K562 (cell line): ENCODE results near the gene AP3M1. TPM values are rescaled to one million over a fixed set of nuclear protein-coding genes. Genes with fewer than 3 reads are reported as not detected.
A peak's percentile ranks its signal among the peaks of the same experiment; 100 is the strongest.

Source experiments
- ATAC-seq: fragments of 200-7000 bp; cut with Tn5 transposase; 3 replicates; pipeline ENCODE4 v1.9.1; 2020; ENCODE audit warnings: moderate library complexity
- BruUV-seq: library from RNA; stranded (reverse); fragments of 400-500 nt; replicated peaks from 2 replicates; lab custom pipeline; 2021; lab: Mats Ljungman, UMichigan
- CTCF ChIA-PET: fragments of 300-600 bp; formaldehyde crosslinking; extraction: SDS; loops from one replicate; lab custom pipeline; 2021; ENCODE audit warnings: low intra/inter-chr PET ratio; lab: Yijun Ruan, JAX
- POLR2A ChIA-PET: fragments of 300-600, 350-650 bp; sonication (Branson Sonifier 250); formaldehyde crosslinking; extraction: SDS; loops from one replicate; lab custom pipeline; 2021; ENCODE audit warnings: antibody characterized with exemption, inconsistent platforms; lab: Yijun Ruan, JAX
- DNase-seq, 4 experiments: peaks; one replicate each; pipeline versions ENCODE4 v3.0.0 to v3.0.0-alpha.2; 2011 to 2018; ENCODE audit warnings: low spot score in 3 of 4, mixed read lengths in 3 of 4; ENCODE audit errors: extremely low read depth in 1 of 4
- FAIRE-seq: peaks from 2 replicates; lab custom pipeline; 2011; peaks lifted over from hg19 to GRCh38; lab: Jason Lieb, UNC
- H2AFZ ChIP-seq: 2 replicates; pipeline ENCODE4 v1.6.0; 2011; ENCODE audit warnings: low read depth, low read length, control low read depth, inconsistent platforms
- H3K27ac ChIP-seq: fragments of 200-600 bp; 3 replicates; pipeline ENCODE4 v1.8.0; 2011; ENCODE audit warnings: low read depth, mild to moderate bottlenecking, control low read depth, inconsistent platforms, low read length, moderate library complexity, mixed read lengths; ENCODE audit errors: extremely low read depth
- H3K27me3 ChIP-seq, 2 experiments: fragments of 300-600 bp in 1 of 2; 2 replicates in 1 of 2; 3 replicates in 1 of 2; pipeline versions ENCODE4 v1.6.0 to v1.8.0; 2011; ENCODE audit warnings: inconsistent platforms in 2 of 2, low read length in 2 of 2, mild to moderate bottlenecking in 1 of 2, mixed read lengths in 1 of 2, moderate library complexity in 1 of 2; ENCODE audit not compliant: control insufficient read depth in 2 of 2, insufficient read depth in 2 of 2
- H3K36me3 ChIP-seq: fragments of 300-600 bp; 3 replicates; pipeline ENCODE4 v1.8.0; 2011; ENCODE audit warnings: mild to moderate bottlenecking, low read length, inconsistent platforms; ENCODE audit not compliant: control insufficient read depth, insufficient read depth
- H3K4me1 ChIP-seq, 2 experiments: fragments of 200-600 bp in 1 of 2; replicated peaks in 1 of 2; 2 replicates in 1 of 2; 3 replicates in 1 of 2; pipeline versions ENCODE4 v1.5.1 to v1.8.0; 2011; ENCODE audit warnings: inconsistent platforms in 2 of 2, low read length in 2 of 2, mild to moderate bottlenecking in 1 of 2, mixed read lengths in 1 of 2, moderate library complexity in 1 of 2; ENCODE audit not compliant: control insufficient read depth in 2 of 2, insufficient read depth in 2 of 2
- H3K4me2 ChIP-seq: 2 replicates; pipeline ENCODE4 v1.6.1; 2011; ENCODE audit warnings: low read length, control low read depth, inconsistent platforms, mixed read lengths; ENCODE audit not compliant: insufficient read depth
- H3K4me3 ChIP-seq: fragments of 200-600 bp; sonication (generic), shearing (Covaris generic); 2 replicates; pipeline ENCODE4 v1.5.1; 2016; ENCODE audit warnings: control low read depth, inconsistent platforms
- H3K79me2 ChIP-seq: fragments of 200-600 bp; 3 replicates; pipeline ENCODE4 v1.8.0; 2011; ENCODE audit warnings: low read length, inconsistent platforms; ENCODE audit not compliant: control insufficient read depth, insufficient read depth
- H3K9ac ChIP-seq, 2 experiments: 2 replicates each; pipeline versions ENCODE4 v1.6.0 to v1.6.1; 2011; ENCODE audit warnings: low read depth in 2 of 2, low read length in 2 of 2, control low read depth in 1 of 2, inconsistent platforms in 1 of 2, mild to moderate bottlenecking in 1 of 2, mixed read lengths in 1 of 2; ENCODE audit not compliant: insufficient read depth in 1 of 2
- H3K9me1 ChIP-seq: one replicate; pipeline ENCODE4 v1.6.0; 2011; ENCODE audit warnings: inconsistent platforms, mild to moderate bottlenecking, low read length, moderate library complexity; ENCODE audit not compliant: control insufficient read depth, insufficient read depth
- H3K9me3 ChIP-seq: replicated peaks from 2 replicates; pipeline ENCODE4 v1.5.1; 2011; ENCODE audit warnings: low read depth, low read length, inconsistent platforms; ENCODE audit not compliant: control insufficient read depth, insufficient read depth
- H4K20me1 ChIP-seq: replicated peaks from 2 replicates; pipeline ENCODE4 v1.6.1; 2011; ENCODE audit warnings: low read length, inconsistent platforms, mixed read lengths; ENCODE audit not compliant: control insufficient read depth, insufficient read depth
- CBFA2T3 ChIP-seq: fragments of 450-650 bp; IDR thresholded peaks from 2 replicates; pipeline ENCODE4 v1.6.1; 2017
- CXXC5 ChIP-seq: fragments of 250-450 bp; sonication (Bioruptor Pico); IDR thresholded peaks from 2 replicates; pipeline ENCODE4 v1.8.0; 2022; ENCODE audit warnings: inconsistent platforms, mild to moderate bottlenecking, moderate library complexity
- EHMT2 ChIP-seq: fragments of 450-650 bp; IDR thresholded peaks from 2 replicates; pipeline ENCODE4 v1.6.1; 2018; ENCODE audit warnings: antibody characterized with exemption
- HMG20B ChIP-seq: fragments of 250-450 bp; sonication (Bioruptor Pico); IDR thresholded peaks from 2 replicates; pipeline ENCODE4 v1.5.0; 2021; ENCODE audit warnings: mild to moderate bottlenecking
- MTF1 ChIP-seq: fragments of 250-450 bp; sonication (Bioruptor Pico); IDR thresholded peaks from 2 replicates; pipeline ENCODE4 v1.9.0; 2021; ENCODE audit warnings: moderate library complexity, mild to moderate bottlenecking, inconsistent platforms, borderline replicate concordance
- MYC ChIP-seq, 2 experiments: fragments of 250-450 bp in 1 of 2; sonication (Bioruptor Pico) in 1 of 2; IDR thresholded peaks; 2 replicates each; pipeline versions ENCODE4 v1.5.1 to v1.6.1; 2012 to 2021; ENCODE audit warnings: low read depth in 2 of 2, borderline replicate concordance in 1 of 2, improper control_type of control experiment in 1 of 2, low read length in 1 of 2, mild to moderate bottlenecking in 1 of 2, moderate library complexity in 1 of 2
- POLR2B ChIP-seq: fragments of 450-650 bp; IDR thresholded peaks from 2 replicates; pipeline ENCODE4 v1.6.1; 2018; ENCODE audit warnings: low read depth; ENCODE audit not compliant: partially characterized antibody
- POU5F1 ChIP-seq: fragments of 150-350 bp; IDR thresholded peaks from 2 replicates; pipeline ENCODE4 v1.6.1; 2014; ENCODE audit warnings: borderline replicate concordance, low read length, low read depth, mild to moderate bottlenecking; ENCODE audit not compliant: partially characterized antibody
- SRSF1 ChIP-seq: fragments of 200-400 bp; formaldehyde crosslinking; IDR thresholded peaks from 2 replicates; pipeline ENCODE4 v1.6.1; 2017; ENCODE audit warnings: mild to moderate bottlenecking, low read depth, low read length, moderate library complexity
- YY1 ChIP-seq, 3 experiments: IDR thresholded peaks; 2 replicates each; pipeline ENCODE4 v1.6.1; 2011; ENCODE audit warnings: low read length in 2 of 3, mild to moderate bottlenecking in 2 of 3, moderate library complexity in 2 of 3, borderline replicate concordance in 1 of 3, control low read depth in 1 of 3, low read depth in 1 of 3; ENCODE audit not compliant: insufficient read depth in 3 of 3, insufficient replicate concordance in 2 of 3, control insufficient read depth in 1 of 3, insufficient read length in 1 of 3; ENCODE audit errors: extremely low read depth in 1 of 3
- ZNF280A ChIP-seq: fragments of 450-650 bp; IDR thresholded peaks from 2 replicates; pipeline ENCODE4 v1.6.1; 2018; ENCODE audit warnings: mild to moderate bottlenecking, low read depth; ENCODE audit not compliant: partially characterized antibody
- ZNF511 ChIP-seq: sonication (generic); formaldehyde crosslinking; IDR thresholded peaks from 2 replicates; pipeline ENCODE4 v1.8.0; 2022; ENCODE audit warnings: mild to moderate bottlenecking, missing genetic modification reagents
- WGBS: fragments of 100-300 bp; shearing (Covaris generic); methylation state at CpG from one replicate; pipeline ENCODE4 v1.1.6; 2016; ENCODE audit warnings: low coverage, mixed read lengths; ENCODE audit not compliant: insufficient coverage; ENCODE audit errors: missing lambda C conversion rate; 5-methylcytosine and 5-hydroxymethylcytosine counted together
- in situ Hi-C: fragments of 300-500 bp; cut with MboI; formaldehyde crosslinking; loops from 4 replicates; pipeline ENCODE4 v1.15.0; 2018; ENCODE audit warnings: inconsistent platforms, mixed read lengths
- intact Hi-C: fragments of 100-400 bp; cut with micrococcal nuclease; formaldehyde crosslinking; loops from 2 replicates; pipeline ENCODE4 v1.14.2; 2022
- polyA plus RNA-seq, 8 experiments: library from polyadenylated mRNA; depleted of rRNA in 4 of 8; stranded (reverse) in 5 of 8; unstranded in 3 of 8; fragments of >200 nt; fragmentation: Nextera tagmentation in 2 of 8; fragmentation: Illumina TruSeq in 1 of 8; extraction: Ambion mirVana in 2 of 8; extraction: Trizol in 1 of 8; gene quantifications; 2 replicates each; pipeline versions ENCODE4 v1.2.1 to v1.2.3, GENCODE V29; 2011 to 2014; ENCODE audit warnings: inconsistent platforms in 1 of 8, missing spikeins in 1 of 8
- total RNA-seq, 7 experiments: library from RNA; depleted of rRNA in 6 of 7; stranded (reverse); fragments of >200 nt in 6 of 7; fragmentation: Illumina TruSeq in 2 of 7; extraction: Trizol in 2 of 7; gene quantifications; 2 replicates each; pipeline versions ENCODE4 v1.2.1 to v1.2.3, GENCODE V29; 2011 to 2021; ENCODE audit warnings: low replicate concordance in 1 of 7

Gene AP3M1
- total and polyA plus RNA-seq, 9 of the 15 experiments (the other 6 are each of a cell fraction or from before 2014, with no cell fraction given): 44.3 to 135 (median 67.6) TPM

- Histone ChIP-seq H3K79me2 (no peaks in the 10 kb centered on the region), H3K27ac (no peak overlapping the region), H3K9me3 (no peaks in the 10 kb centered on the region), H3K36me3 (peaks cover 91% of the 10 kb centered on the region), H3K9ac (no peak overlapping the region), H2AFZ (no peak overlapping the region), H3K4me2 (no peak overlapping the region), H3K27me3 (no peaks in the 10 kb centered on the region), H4K20me1 (no peaks in the 10 kb centered on the region), H3K4me1 (no peaks in the 10 kb centered on the region), H3K9me1 (no peaks in the 10 kb centered on the region), H3K4me3 (no peak overlapping the region)
- ATAC-seq (peak; percentile 46; the same call in 2 of the 3 replicates), DNase-seq (no peak), FAIRE-seq (no peak)
- ChIA-PET POLR2A (interaction anchor here (0.6 to 1.6 kb wide), 4 partner anchors 13 to 697 kb away, joined by 3 to 4 read pairs (median 4); no protein-coding TSS in a partner anchor), CTCF (no interaction called here)
- intact Hi-C loops (no loop called here), in situ Hi-C loops (no loop called here)
- WGBS: 89% methylated on average over 4 of the region's 4 CpGs
- BruUV-seq: no TSS peak
- TF ChIP-seq POU5F1 (no peak), HMG20B (CRISPR knock-in tag) (no peak), POLR2B (no peak), YY1 (IDR thresholded peaks at IDR 0.05; ENCODE audit: borderline replicate concordance in 1 of 3, control insufficient read depth in 1 of 3, extremely low read depth in 1 of 3, insufficient read depth in 3 of 3, insufficient read length in 1 of 3, insufficient replicate concordance in 2 of 3, low read depth in 1 of 3, low read length in 2 of 3) (peak in 1 of 3 experiments; percentile 54), ZNF511 (CRISPR knock-in tag) (no peak), SRSF1 (no peak), ZNF280A (no peak), CXXC5 (CRISPR knock-in tag) (no peak), MTF1 (CRISPR knock-in tag) (no peak), EHMT2 (no peak), CBFA2T3 (no peak), MYC (IDR thresholded peaks at IDR 0.05; ENCODE audit: low read depth, low read length) (no peak), MYC (CRISPR knock-in tag; IDR thresholded peaks at IDR 0.05; ENCODE audit: borderline replicate concordance, low read depth) (no peak)
Measured at GRCh38 chr10:74093530-74094164, 57.0 kb downstream of the AP3M1 start.
